ENCODE measurements around the gene USP40.

The USP40 gene

GRCh38 chr2:233456934-233457333 is 109.6 kb downstream of the USP40 start:
- no peak overlapping the region for H3K4ac ChIP-seq (ENCODE audit: low read depth, low read length)
- no peak overlapping the region for H2BK5ac ChIP-seq (ENCODE audit: low read length)
- H3K79me2 ChIP-seq (ENCODE audit: control insufficient read depth, insufficient read depth, low read length): no peaks in the 10 kb centered on the region
- H3K36me3 ChIP-seq (ENCODE audit: control insufficient read depth, insufficient read depth, low read length): no peaks in the 10 kb centered on the region
- no peaks in the 10 kb centered on the region for H3K4me1 ChIP-seq (ENCODE audit: control insufficient read depth, low read depth, low read length)
- peak; percentile 39 for DNase-seq
- no peak overlapping the region for H4K8ac ChIP-seq (ENCODE audit: low read depth, low read length)
- no peak overlapping the region for H2BK120ac ChIP-seq (ENCODE audit: low read depth, low read length)
- no peak overlapping the region for H4K5ac ChIP-seq (ENCODE audit: low read length)
- no peak overlapping the region for H3K27ac ChIP-seq (ENCODE audit: low read depth, low read length)
- no peak overlapping the region for H3K23ac ChIP-seq (ENCODE audit: low read length)
- no peaks in the 10 kb centered on the region for H3K79me1 ChIP-seq (ENCODE audit: low read length)
- WGBS (ENCODE audit: extremely low coverage, insufficient coverage, low lambda C conversion rate): no CpG with 5 or more reads among the region's 5 CpGs
- H3K4me3 ChIP-seq (ENCODE audit: low read length): no peak overlapping the region
- H3K9ac ChIP-seq (ENCODE audit: low read length): no peak overlapping the region
- no peak overlapping the region for H3K4me2 ChIP-seq (ENCODE audit: low read length)
- H2BK15ac ChIP-seq (replicated peaks; ENCODE audit: low read depth): no peak overlapping the region
- no peaks in the 10 kb centered on the region for H3K27me3 ChIP-seq (ENCODE audit: insufficient read depth, low read length, poor library complexity)
- no peak overlapping the region for H3K18ac ChIP-seq (ENCODE audit: low read length)
- no peak overlapping the region for H2AK5ac ChIP-seq (ENCODE audit: low read length)
- no peak overlapping the region for H3K56ac ChIP-seq (ENCODE audit: low read length)

GRCh38 chr2:233456111-233456510 is 110.5 kb downstream of the USP40 start:
- no peak for DNase-seq
- Histone ChIP-seq H3K9ac (ENCODE audit: low read length) (no peak overlapping the region), H3K79me2 (ENCODE audit: control insufficient read depth, insufficient read depth, low read length) (no peaks in the 10 kb centered on the region), H3K18ac (ENCODE audit: low read length) (no peak overlapping the region), H3K4ac (ENCODE audit: low read depth, low read length) (no peak overlapping the region), H4K8ac (ENCODE audit: low read depth, low read length) (no peak overlapping the region), H2AK5ac (ENCODE audit: low read length) (no peak overlapping the region), H2BK120ac (ENCODE audit: low read depth, low read length) (no peak overlapping the region), H3K4me1 (ENCODE audit: control insufficient read depth, low read depth, low read length) (no peaks in the 10 kb centered on the region), H2BK5ac (ENCODE audit: low read length) (no peak overlapping the region), H3K56ac (ENCODE audit: low read length) (no peak overlapping the region), H3K27me3 (ENCODE audit: insufficient read depth, low read length, poor library complexity) (no peaks in the 10 kb centered on the region), H3K4me2 (ENCODE audit: low read length) (no peak overlapping the region), H3K4me3 (ENCODE audit: low read length) (no peak overlapping the region), H3K36me3 (ENCODE audit: control insufficient read depth, insufficient read depth, low read length) (no peaks in the 10 kb centered on the region), H3K27ac (ENCODE audit: low read depth, low read length) (no peak overlapping the region), H3K23ac (ENCODE audit: low read length) (no peak overlapping the region), H3K79me1 (ENCODE audit: low read length) (no peaks in the 10 kb centered on the region), H4K5ac (ENCODE audit: low read length) (no peak overlapping the region), H2BK15ac (replicated peaks; ENCODE audit: low read depth) (no peak overlapping the region)
- WGBS (ENCODE audit: extremely low coverage, insufficient coverage, low lambda C conversion rate): no CpG with 5 or more reads among the region's 11 CpGs

GRCh38 chr2:233455491-233455890 is 111.1 kb downstream of the USP40 start:
- Histone ChIP-seq H3K9ac (ENCODE audit: low read length) (no peak overlapping the region), H3K4me2 (ENCODE audit: low read length) (no peak overlapping the region), H3K36me3 (ENCODE audit: control insufficient read depth, insufficient read depth, low read length) (no peaks in the 10 kb centered on the region), H2BK120ac (ENCODE audit: low read depth, low read length) (no peak overlapping the region), H3K4me3 (ENCODE audit: low read length) (no peak overlapping the region), H3K23ac (ENCODE audit: low read length) (no peak overlapping the region), H2AK5ac (ENCODE audit: low read length) (no peak overlapping the region), H3K27me3 (ENCODE audit: insufficient read depth, low read length, poor library complexity) (no peaks in the 10 kb centered on the region), H3K18ac (ENCODE audit: low read length) (no peak overlapping the region), H3K27ac (ENCODE audit: low read depth, low read length) (no peak overlapping the region), H3K4me1 (ENCODE audit: control insufficient read depth, low read depth, low read length) (no peaks in the 10 kb centered on the region), H3K79me2 (ENCODE audit: control insufficient read depth, insufficient read depth, low read length) (no peaks in the 10 kb centered on the region), H2BK5ac (ENCODE audit: low read length) (no peak overlapping the region), H2BK15ac (replicated peaks; ENCODE audit: low read depth) (no peak overlapping the region), H3K4ac (ENCODE audit: low read depth, low read length) (no peak overlapping the region), H3K79me1 (ENCODE audit: low read length) (no peaks in the 10 kb centered on the region), H3K56ac (ENCODE audit: low read length) (no peak overlapping the region), H4K8ac (ENCODE audit: low read depth, low read length) (no peak overlapping the region), H4K5ac (ENCODE audit: low read length) (no peak overlapping the region)
- no CpG with 5 or more reads among the region's 7 CpGs for WGBS (ENCODE audit: extremely low coverage, insufficient coverage, low lambda C conversion rate)
- no peak for DNase-seq

- Histone ChIP-seq H4K8ac (ENCODE audit: low read depth, low read length) (no peak overlapping the region), H3K79me2 (ENCODE audit: control insufficient read depth, insufficient read depth, low read length) (no peaks in the 10 kb centered on the region), H3K23ac (ENCODE audit: low read length) (no peak overlapping the region), H3K18ac (ENCODE audit: low read length) (no peak overlapping the region), H3K4me1 (ENCODE audit: control insufficient read depth, low read depth, low read length) (no peaks in the 10 kb centered on the region), H3K36me3 (ENCODE audit: control insufficient read depth, insufficient read depth, low read length) (no peaks in the 10 kb centered on the region), H3K27ac (ENCODE audit: low read depth, low read length) (no peak overlapping the region), H2BK120ac (ENCODE audit: low read depth, low read length) (no peak overlapping the region), H3K4ac (ENCODE audit: low read depth, low read length) (no peak overlapping the region), H2AK5ac (ENCODE audit: low read length) (no peak overlapping the region), H2BK15ac (replicated peaks; ENCODE audit: low read depth) (no peak overlapping the region), H3K4me2 (ENCODE audit: low read length) (no peak overlapping the region), H3K9ac (ENCODE audit: low read length) (no peak overlapping the region), H3K56ac (ENCODE audit: low read length) (no peak overlapping the region), H3K79me1 (ENCODE audit: low read length) (no peaks in the 10 kb centered on the region), H3K4me3 (ENCODE audit: low read length) (no peak overlapping the region), H3K27me3 (ENCODE audit: insufficient read depth, low read length, poor library complexity) (no peaks in the 10 kb centered on the region), H2BK5ac (ENCODE audit: low read length) (no peak overlapping the region), H4K5ac (ENCODE audit: low read length) (no peak overlapping the region)
- DNase-seq: no peak
- WGBS (ENCODE audit: extremely low coverage, insufficient coverage, low lambda C conversion rate): no CpG with 5 or more reads among the region's 11 CpGs
Measured at GRCh38 chr2:233455006-233455405, 111.6 kb downstream of the USP40 start.

DNA sequence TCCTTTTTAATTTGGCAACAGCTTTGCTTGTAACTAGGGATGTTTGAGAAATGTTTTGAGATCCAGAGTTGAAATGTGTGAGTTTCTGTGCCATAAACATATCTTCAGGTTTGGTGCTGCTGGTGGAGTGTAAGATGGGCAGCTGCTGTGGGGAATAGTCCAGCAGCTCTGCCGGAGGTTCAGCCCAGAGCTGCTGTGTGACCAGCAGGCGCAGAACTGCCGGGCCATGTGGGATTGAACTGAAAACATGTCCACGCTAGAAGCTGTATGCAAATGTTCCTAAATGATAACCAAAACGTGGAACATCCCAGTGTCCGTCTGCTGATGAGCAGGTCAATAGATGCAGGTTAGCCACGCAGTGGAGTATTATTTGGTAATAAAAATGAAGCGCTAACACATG is 112.7 kb downstream of the USP40 start:
- no peak overlapping the region for H2BK5ac ChIP-seq (ENCODE audit: low read length)
- H3K18ac ChIP-seq (ENCODE audit: low read length): no peak overlapping the region
- no peak overlapping the region for H2BK120ac ChIP-seq (ENCODE audit: low read depth, low read length)
- no peak overlapping the region for H3K27ac ChIP-seq (ENCODE audit: low read depth, low read length)
- peaks cover under 1% of the 10 kb centered on the region for H3K4me1 ChIP-seq (ENCODE audit: control insufficient read depth, low read depth, low read length)
- H3K9ac ChIP-seq (ENCODE audit: low read length): no peak overlapping the region
- no peaks in the 10 kb centered on the region for H3K79me1 ChIP-seq (ENCODE audit: low read length)
- WGBS (ENCODE audit: extremely low coverage, insufficient coverage, low lambda C conversion rate): no CpG with 5 or more reads among the region's 8 CpGs
- no peak overlapping the region for H4K8ac ChIP-seq (ENCODE audit: low read depth, low read length)
- no peak overlapping the region for H3K4ac ChIP-seq (ENCODE audit: low read depth, low read length)
- no peaks in the 10 kb centered on the region for H3K27me3 ChIP-seq (ENCODE audit: insufficient read depth, low read length, poor library complexity)
- no peaks in the 10 kb centered on the region for H3K79me2 ChIP-seq (ENCODE audit: control insufficient read depth, insufficient read depth, low read length)
- no peak overlapping the region for H3K56ac ChIP-seq (ENCODE audit: low read length)
- H4K5ac ChIP-seq (ENCODE audit: low read length): no peak overlapping the region
- H2AK5ac ChIP-seq (ENCODE audit: low read length): no peak overlapping the region
- H3K4me3 ChIP-seq (ENCODE audit: low read length): no peak overlapping the region
- H3K23ac ChIP-seq (ENCODE audit: low read length): no peak overlapping the region
- no peak overlapping the region for H3K4me2 ChIP-seq (ENCODE audit: low read length)
- H3K36me3 ChIP-seq (ENCODE audit: control insufficient read depth, insufficient read depth, low read length): peaks cover 2% of the 10 kb centered on the region
- no peak for DNase-seq
- H2BK15ac ChIP-seq (replicated peaks; ENCODE audit: low read depth): no peak overlapping the region

- Histone ChIP-seq H3K4ac (ENCODE audit: low read depth, low read length) (no peak overlapping the region), H2AK5ac (ENCODE audit: low read length) (no peak overlapping the region), H2BK120ac (ENCODE audit: low read depth, low read length) (no peak overlapping the region), H4K8ac (ENCODE audit: low read depth, low read length) (no peak overlapping the region), H3K27ac (ENCODE audit: low read depth, low read length) (no peak overlapping the region), H3K4me1 (ENCODE audit: control insufficient read depth, low read depth, low read length) (peaks cover 2% of the 10 kb centered on the region), H3K79me2 (ENCODE audit: control insufficient read depth, insufficient read depth, low read length) (no peaks in the 10 kb centered on the region), H4K5ac (ENCODE audit: low read length) (no peak overlapping the region), H3K79me1 (ENCODE audit: low read length) (no peaks in the 10 kb centered on the region), H2BK5ac (ENCODE audit: low read length) (no peak overlapping the region), H3K18ac (ENCODE audit: low read length) (no peak overlapping the region), H3K23ac (ENCODE audit: low read length) (no peak overlapping the region), H3K27me3 (ENCODE audit: insufficient read depth, low read length, poor library complexity) (no peaks in the 10 kb centered on the region), H3K4me2 (ENCODE audit: low read length) (no peak overlapping the region), H3K56ac (ENCODE audit: low read length) (no peak overlapping the region), H3K4me3 (ENCODE audit: low read length) (no peak overlapping the region), H2BK15ac (replicated peaks; ENCODE audit: low read depth) (no peak overlapping the region), H3K9ac (ENCODE audit: low read length) (no peak overlapping the region), H3K36me3 (ENCODE audit: control insufficient read depth, insufficient read depth, low read length) (peaks cover 2% of the 10 kb centered on the region)
- DNase-seq: no peak
- no CpG with 5 or more reads among the region's 10 CpGs for WGBS (ENCODE audit: extremely low coverage, insufficient coverage, low lambda C conversion rate)
Measured at GRCh38 chr2:233453111-233453915, 113.3 kb downstream of the USP40 start.

Measured in mesendoderm (in vitro differentiated cells).